ENCODE results near the gene PLLP.

PLLP gene

GRCh38 chr16:57257455-57258070 lies 26.9 kb downstream of the PLLP start:
- Mint-ChIP-seq H3K9me3 (no peaks in the 10 kb centered on the region), H3K36me3 (ENCODE audit: low read depth) (peaks cover 7% of the 10 kb centered on the region), H3K4me3 (no peak overlapping the region), H3K27me3 (ENCODE audit: low read depth) (peaks cover 3% of the 10 kb centered on the region), H3K4me1 (peaks cover 5% of the 10 kb centered on the region), H3K27ac (no peak overlapping the region)
- TF ChIP-seq CTCF (IDR thresholded peaks at IDR 0.05; ENCODE audit: unreplicated experiment in 3 of 3) = no peak

- Mint-ChIP-seq H3K27ac (no peak overlapping the region), H3K4me1 (peaks cover 5% of the 10 kb centered on the region)
Measured at GRCh38 chr16:57256601-57257395, 27.7 kb downstream of the PLLP start.

GRCh38 chr16:57255686-57256415 lies 28.6 kb downstream of the PLLP start:
- Mint-ChIP-seq H3K4me1 (peaks cover 5% of the 10 kb centered on the region), H3K4me3 (no peak overlapping the region), H3K27ac (no peak overlapping the region), H3K36me3 (ENCODE audit: low read depth) (peaks cover 20% of the 10 kb centered on the region), H3K27me3 (ENCODE audit: low read depth) (peaks cover 3% of the 10 kb centered on the region), H3K9me3 (no peaks in the 10 kb centered on the region)
- TF ChIP-seq CTCF (IDR thresholded peaks at IDR 0.05; ENCODE audit: unreplicated experiment in 3 of 3) = no peak

More at GRCh38 chr16:57256601-57257395, 27.7 kb downstream of the PLLP start:
- TF ChIP-seq CTCF (IDR thresholded peaks at IDR 0.05; ENCODE audit: unreplicated experiment in 3 of 3) = no peak
- H3K36me3 Mint-ChIP-seq (ENCODE audit: low read depth) = peaks cover 14% of the 10 kb centered on the region
- no peak overlapping the region for H3K4me3 Mint-ChIP-seq
- peaks cover 3% of the 10 kb centered on the region for H3K27me3 Mint-ChIP-seq (ENCODE audit: low read depth)
- H3K9me3 Mint-ChIP-seq = no peaks in the 10 kb centered on the region

GRCh38 chr16:57253466-57253865 lies 31.0 kb downstream of the PLLP start:
- TF ChIP-seq CTCF (IDR thresholded peaks at IDR 0.05; ENCODE audit: unreplicated experiment in 3 of 3) = no peak
- Mint-ChIP-seq H3K27ac (no peak overlapping the region), H3K36me3 (ENCODE audit: low read depth) (peaks cover 39% of the 10 kb centered on the region), H3K4me3 (no peak overlapping the region), H3K9me3 (no peaks in the 10 kb centered on the region), H3K4me1 (no peaks in the 10 kb centered on the region), H3K27me3 (ENCODE audit: low read depth) (peaks cover 3% of the 10 kb centered on the region)

GRCh38 chr16:57252148-57252721 lies 32.2 kb downstream of the PLLP start:
- Mint-ChIP-seq H3K9me3 (no peaks in the 10 kb centered on the region), H3K4me3 (no peak overlapping the region), H3K36me3 (ENCODE audit: low read depth) (peaks cover 48% of the 10 kb centered on the region), H3K4me1 (no peaks in the 10 kb centered on the region), H3K27me3 (ENCODE audit: low read depth) (no peaks in the 10 kb centered on the region), H3K27ac (no peak overlapping the region)
- no peak for TF ChIP-seq CTCF (IDR thresholded peaks at IDR 0.05; ENCODE audit: unreplicated experiment in 3 of 3)

Data from nephron (organoid).